GM19240 (cell line): ENCODE data around the gene FAM168A.

Experiments used
- DNase-seq: peaks from one replicate; pipeline ENCODE4 v3.0.0; 2011; ENCODE audit warnings: low spot score; ENCODE audit not compliant: insufficient read length

Gene FAM168A

GRCh38 chr11:73556966-73557365 lies 40.9 kb downstream of the FAM168A start:
- no peak for DNase-seq

GRCh38 chr11:73555615-73556014 lies 42.3 kb downstream of the FAM168A start:
- DNase-seq = no peak

- no peak for DNase-seq
These were observed 43.1 kb downstream of the FAM168A start for GRCh38 chr11:73554671-73555320.

GRCh38 chr11:73553266-73553665 lies 44.6 kb downstream of the FAM168A start:
- DNase-seq = no peak

GRCh38 chr11:73551677-73552076 lies 46.2 kb downstream of the FAM168A start:
- DNase-seq = no peak

- no peak for DNase-seq
These were observed 48.5 kb downstream of the FAM168A start for GRCh38 chr11:73549376-73549775.

GRCh38 chr11:73547706-73548595 lies 50.0 kb downstream of the FAM168A start:
- no peak for DNase-seq

GRCh38 chr11:73542175-73542574 lies 55.7 kb downstream of the FAM168A start:
- DNase-seq = no peak

- no peak for DNase-seq
These were observed 58.3 kb downstream of the FAM168A start for GRCh38 chr11:73539506-73540084.

GRCh38 chr11:73538381-73538872 lies 59.5 kb downstream of the FAM168A start:
- DNase-seq = peak; percentile 22

GRCh38 chr11:73537969-73538368 lies 59.9 kb downstream of the FAM168A start:
- no peak for DNase-seq

- DNase-seq = no peak
These were observed 61.0 kb downstream of the FAM168A start for GRCh38 chr11:73536961-73537360.

GRCh38 chr11:73532310-73532709 lies 65.6 kb downstream of the FAM168A start:
- DNase-seq = no peak

- no peak for DNase-seq
These were observed 66.5 kb downstream of the FAM168A start for GRCh38 chr11:73531386-73531785.

- DNase-seq = no peak
These were observed 67.8 kb downstream of the FAM168A start for GRCh38 chr11:73530109-73530508.

GRCh38 chr11:73529204-73529530 lies 68.7 kb downstream of the FAM168A start:
- no peak for DNase-seq

GRCh38 chr11:73528483-73529203 lies 69.3 kb downstream of the FAM168A start:
- no peak for DNase-seq

- DNase-seq = no peak
These were observed 69.9 kb downstream of the FAM168A start for GRCh38 chr11:73528013-73528412.

- DNase-seq = no peak
These were observed 72.3 kb downstream of the FAM168A start for GRCh38 chr11:73525611-73526010.

GRCh38 chr11:73524774-73525173 lies 73.1 kb downstream of the FAM168A start:
- no peak for DNase-seq

GRCh38 chr11:73521621-73522020 lies 76.3 kb downstream of the FAM168A start:
- no peak for DNase-seq
